IMR-90 (cell line): ENCODE results near the gene POLD4. TPM values are rescaled to one million over a fixed set of nuclear protein-coding genes. Genes with fewer than 3 reads are reported as not detected.
A peak's percentile ranks its signal among the peaks of the same experiment; 100 is the strongest.

Experiments used
- ATAC-seq: fragments of 200-7000 bp; cut with Tn5 transposase; 2 replicates; pipeline ENCODE4 v1.9.1; 2020; ENCODE audit warnings: low read depth, mild to moderate bottlenecking, moderate library complexity
- BruUV-seq: library from RNA; stranded (reverse); fragments of 400-500 nt; replicated peaks from 2 replicates; lab custom pipeline; 2021; lab: Mats Ljungman, UMichigan
- CTCF ChIA-PET: fragments of 300-600 bp; formaldehyde crosslinking; extraction: SDS; loops from one replicate; lab custom pipeline; 2021; ENCODE audit warnings: antibody characterized with exemption; lab: Yijun Ruan, JAX
- POLR2A ChIA-PET: fragments of 300-600 bp; sonication (Branson Sonifier 250); formaldehyde crosslinking; loops from one replicate; lab custom pipeline; 2022; ENCODE audit warnings: antibody characterized with exemption; ENCODE audit not compliant: unreplicated experiment; lab: Charles Lee
- DNase-seq: peaks from one replicate; pipeline ENCODE4 v3.0.0; 2013
- H2AFZ ChIP-seq: replicated peaks from 2 replicates; pipeline ENCODE3; 2013; ENCODE audit warnings: low read length, mild to moderate bottlenecking; ENCODE audit not compliant: poor library complexity
- H2AK5ac ChIP-seq: 2 replicates; pipeline ENCODE4 v1.6.1; 2013; ENCODE audit warnings: low read depth, low read length, inconsistent platforms
- H2AK9ac ChIP-seq: replicated peaks from 2 replicates; pipeline ENCODE3; 2013; ENCODE audit warnings: mild to moderate bottlenecking, low read depth, low read length, moderate library complexity; ENCODE audit not compliant: poor library complexity
- H2BK120ac ChIP-seq: 2 replicates; pipeline ENCODE4 v1.6.1; 2013; ENCODE audit warnings: low read depth, low read length, inconsistent platforms
- H2BK15ac ChIP-seq: 3 replicates; pipeline ENCODE4 v1.6.1; 2013; ENCODE audit warnings: low read depth, low read length, inconsistent platforms
- H2BK20ac ChIP-seq: 2 replicates; pipeline ENCODE4 v1.6.1; 2013; ENCODE audit warnings: low read depth, mild to moderate bottlenecking, inconsistent platforms, low read length, moderate library complexity
- H2BK5ac ChIP-seq: 2 replicates; pipeline ENCODE4 v1.6.1; 2013; ENCODE audit warnings: mild to moderate bottlenecking, low read depth, low read length, inconsistent platforms; ENCODE audit not compliant: poor library complexity, severe bottlenecking
- H3K14ac ChIP-seq: replicated peaks from 2 replicates; pipeline ENCODE4 v1.6.1; 2013; ENCODE audit warnings: low read depth, low read length, inconsistent platforms
- H3K18ac ChIP-seq: 2 replicates; pipeline ENCODE4 v1.6.1; 2013; ENCODE audit warnings: low read depth, low read length, control low read depth
- H3K23ac ChIP-seq: 2 replicates; pipeline ENCODE4 v1.6.1; 2013; ENCODE audit warnings: low read depth, low read length, inconsistent platforms
- H3K27ac ChIP-seq: 2 replicates; pipeline ENCODE4 v1.5.1; 2013; ENCODE audit warnings: mild to moderate bottlenecking, control low read depth, low read length; ENCODE audit not compliant: insufficient read depth
- H3K27me3 ChIP-seq: 2 replicates; pipeline ENCODE4 v1.6.1; 2013; ENCODE audit warnings: low read length; ENCODE audit not compliant: control insufficient read depth, insufficient read depth
- H3K36me3 ChIP-seq: 2 replicates; pipeline ENCODE4 v1.6.1; 2013; ENCODE audit warnings: low read length, mixed read lengths; ENCODE audit not compliant: control insufficient read depth, insufficient read depth
- H3K4ac ChIP-seq: 2 replicates; pipeline ENCODE4 v1.6.1; 2013; ENCODE audit warnings: low read depth, low read length, inconsistent platforms
- H3K4me1 ChIP-seq: 2 replicates; pipeline ENCODE4 v1.6.1; 2013; ENCODE audit warnings: low read length, mixed read lengths; ENCODE audit not compliant: control insufficient read depth, insufficient read depth
- H3K4me2 ChIP-seq: 2 replicates; pipeline ENCODE4 v1.6.1; 2013; ENCODE audit warnings: low read depth, mild to moderate bottlenecking, control low read depth, low read length, moderate library complexity
- H3K4me3 ChIP-seq: 2 replicates; pipeline ENCODE4 v1.5.1; 2013; ENCODE audit warnings: low read depth, mild to moderate bottlenecking, control low read depth, low read length, moderate library complexity; ENCODE audit not compliant: insufficient read depth
- H3K56ac ChIP-seq: 2 replicates; pipeline ENCODE4 v1.6.1; 2013; ENCODE audit warnings: low read length, inconsistent platforms; ENCODE audit not compliant: insufficient read depth; ENCODE audit errors: extremely low read depth
- H3K79me1 ChIP-seq, 2 experiments: 2 replicates each; pipeline ENCODE4 v1.6.1; 2013; ENCODE audit warnings: low read length in 2 of 2, inconsistent platforms in 1 of 2, low read depth in 1 of 2
- H3K9ac ChIP-seq: 2 replicates; pipeline ENCODE4 v1.6.1; 2013; ENCODE audit warnings: low read depth, low read length, control low read depth
- H3K9me1 ChIP-seq: 2 replicates; pipeline ENCODE4 v1.6.1; 2013; ENCODE audit warnings: low read length, inconsistent platforms; ENCODE audit not compliant: insufficient read depth
- H3K9me3 ChIP-seq: 2 replicates; pipeline ENCODE4 v1.6.1; 2013; ENCODE audit warnings: low read length; ENCODE audit not compliant: control insufficient read depth, insufficient read depth
- H4K20me1 ChIP-seq: 2 replicates; pipeline ENCODE4 v1.6.1; 2013; ENCODE audit warnings: low read length, inconsistent platforms; ENCODE audit not compliant: insufficient read depth
- H4K5ac ChIP-seq: 2 replicates; pipeline ENCODE4 v1.6.1; 2013; ENCODE audit warnings: mild to moderate bottlenecking, low read depth, low read length, control low read depth
- H4K8ac ChIP-seq, 2 experiments: 2 replicates each; pipeline ENCODE4 v1.6.1; 2013; ENCODE audit warnings: low read depth in 2 of 2, low read length in 2 of 2, control low read depth in 1 of 2, inconsistent platforms in 1 of 2
- H4K91ac ChIP-seq: 2 replicates; pipeline ENCODE4 v1.6.1; 2013; ENCODE audit warnings: low read depth, low read length, inconsistent platforms; ENCODE audit not compliant: insufficient read depth
- MAFK ChIP-seq: IDR thresholded peaks from 2 replicates; pipeline ENCODE4 v1.6.1; 2012; ENCODE audit warnings: low read depth, low read length, improper control_type of control experiment
- MAZ ChIP-seq: IDR thresholded peaks from 2 replicates; pipeline ENCODE4 v1.6.1; 2012; ENCODE audit warnings: low read depth, mild to moderate bottlenecking, low read length, improper control_type of control experiment, moderate library complexity, borderline replicate concordance
- WGBS, 2 experiments: methylation state at CpG; one replicate each; pipeline versions ENCODE4 v1.1.5 to v1.1.7; 2013; ENCODE audit warnings: missing lambda C conversion rate in 2 of 2; ENCODE audit not compliant: insufficient read length in 1 of 2; ENCODE audit errors: extremely low coverage in 2 of 2; 5-methylcytosine and 5-hydroxymethylcytosine counted together
- dilution Hi-C: fragments of 300-500 bp; cut with HindIII; formaldehyde crosslinking; loops from one replicate; pipeline ENCODE4 v1.14.3; 2018; ENCODE audit warnings: low sequenced_read_pairs; ENCODE audit not compliant: unreplicated experiment
- in situ Hi-C: fragments of 300-500 bp; cut with MboI; formaldehyde crosslinking; loops from 3 replicates; pipeline ENCODE4 v1.14.3; 2019; ENCODE audit warnings: low sequenced_read_pairs, inconsistent platforms, mixed read lengths
- intact Hi-C: fragments of 100-400 bp; cut with micrococcal nuclease; formaldehyde crosslinking; loops from 2 replicates; pipeline ENCODE4 v1.10.0; 2022
- polyA plus RNA-seq, 3 experiments: library from polyadenylated mRNA; depleted of rRNA; stranded (reverse); fragments of >200 nt; gene quantifications; 2 replicates each; pipeline ENCODE4 v1.2.3, GENCODE V29; 2012; ENCODE audit warnings: low replicate concordance in 1 of 3
- total RNA-seq: library from RNA; depleted of rRNA; stranded (reverse); fragments of >200 nt; gene quantifications from 2 replicates; pipeline ENCODE4 v1.2.3, GENCODE V29; 2012
- TF ChIP-seq, protein P1 (sequence below): fragments of 150-350 bp; IDR thresholded peaks from 2 replicates; pipeline ENCODE4 v1.6.1; 2017; ENCODE audit warnings: mild to moderate bottlenecking, antibody characterized with exemption, low read length, low read depth

The POLD4 gene
- total and polyA plus RNA-seq, 2 of the 4 experiments (the other 2 are of a cell fraction), result 46.4 to 133 TPM

- H2BK15ac ChIP-seq, result no peak within 1 kb of the TSS
- ATAC-seq (peak; percentile 78), DNase-seq (peak; percentile 34)
- no peak within 1 kb of the TSS; the same call in 1 of the 2 replicates for H3K56ac ChIP-seq
- H3K4ac ChIP-seq, result peak within 1 kb of the TSS; percentile 86
- H3K23ac ChIP-seq, result peak within 1 kb of the TSS; percentile 80
- TF ChIP-seq, protein P1, sequence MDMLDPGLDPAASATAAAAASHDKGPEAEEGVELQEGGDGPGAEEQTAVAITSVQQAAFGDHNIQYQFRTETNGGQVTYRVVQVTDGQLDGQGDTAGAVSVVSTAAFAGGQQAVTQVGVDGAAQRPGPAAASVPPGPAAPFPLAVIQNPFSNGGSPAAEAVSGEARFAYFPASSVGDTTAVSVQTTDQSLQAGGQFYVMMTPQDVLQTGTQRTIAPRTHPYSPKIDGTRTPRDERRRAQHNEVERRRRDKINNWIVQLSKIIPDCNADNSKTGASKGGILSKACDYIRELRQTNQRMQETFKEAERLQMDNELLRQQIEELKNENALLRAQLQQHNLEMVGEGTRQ, result 0 out of 2 replicates have a peak, but pooled peaks have one; percentile 14
- TF ChIP-seq MAFK (no peak), MAZ (peak; percentile 68; the same call in 1 of the 2 replicates)
- CTCF ChIA-PET, result interaction anchor here (1.0 to 1.1 kb wide), 3 partner anchors 14 to 79 kb away, joined by 3 to 5 read pairs (median 3); no protein-coding TSS in a partner anchor
- H2BK5ac ChIP-seq, result peak within 1 kb of the TSS; percentile 80
- H3K9me1 ChIP-seq, result peaks cover 3% of the 10 kb centered on the region
- peak within 1 kb of the TSS; percentile 52 for H2AK5ac ChIP-seq
- H3K14ac ChIP-seq, result peak within 1 kb of the TSS; percentile 63
- no peaks in the 10 kb centered on the region for H3K27me3 ChIP-seq
- dilution Hi-C loops, result no loop called here
- H3K4me3 ChIP-seq, result peak within 1 kb of the TSS; percentile 100
- intact Hi-C loops, result loop anchor here (2.0 kb wide), 1 partner anchor 14 kb away; the partner anchor contains the start of gene ANKRD13D
- peak within 1 kb of the TSS; percentile 90 for H3K9ac ChIP-seq
- in situ Hi-C loops, result no loop called here
- peak within 1 kb of the TSS; percentile 75 to 80; a peak in 3 of 4 replicates for H4K8ac ChIP-seq
- WGBS, 2 experiments, result 1% methylated on average over 39 of the region's 65 CpGs; no CpG with 5 or more reads in 1 of the 2 experiments
- H4K5ac ChIP-seq, result peak within 1 kb of the TSS; percentile 95
- H2BK20ac ChIP-seq, result peak within 1 kb of the TSS; percentile 13; the same call in 1 of the 2 replicates
- peak within 1 kb of the TSS; percentile 72; the same call in 1 of the 2 replicates for H3K18ac ChIP-seq
- peaks cover 18% of the 10 kb centered on the region for H3K4me1 ChIP-seq
- H4K91ac ChIP-seq, result peak within 1 kb of the TSS; percentile 74
- peak within 1 kb of the TSS; percentile 99 for H2AFZ ChIP-seq
- H3K79me1 ChIP-seq, result peaks cover 2 to 39% of the 10 kb centered on the region in 2 experiments; a peak in 3 of 4 replicates
- POLR2A ChIA-PET, result interaction anchor here (0.6 kb wide), 1 partner anchor 15 kb away, joined by 3 read pairs; no protein-coding TSS in a partner anchor
- H3K9me3 ChIP-seq, result no peaks in the 10 kb centered on the region
- H3K36me3 ChIP-seq, result peaks cover 41% of the 10 kb centered on the region
- H2AK9ac ChIP-seq, result peak within 1 kb of the TSS; percentile 95
- H4K20me1 ChIP-seq, result peaks cover 4% of the 10 kb centered on the region
- peak within 1 kb of the TSS; percentile 91 for H3K4me2 ChIP-seq
- BruUV-seq, result no TSS peak
- peak within 1 kb of the TSS; percentile 18; the same call in 1 of the 2 replicates for H2BK120ac ChIP-seq
- peak within 1 kb of the TSS; percentile 88 for H3K27ac ChIP-seq
These were observed 50.1 kb downstream of the POLD4 start, which contains the start of gene SSH3 for GRCh38 chr11:67303132-67303834. Gene SSH3, plus strand, starts transcription at chr11:67303530. Its CDS starts 96 bp downstream, at chr11:67303626.
